Cardiac fibroblast (primary cell): Measurements from ENCODE around the gene AJUBA.
"Not testable (repeated sequence)": the region's sequence is repeated elsewhere in the genome, so short reads cannot be mapped to it uniquely, and the experiment has no call there.

Experiments
- DNase-seq, 2 donors: peaks; one replicate each; pipeline versions ENCODE4 v3.0.0 to v3.0.0-alpha.2; 2010; ENCODE audit warnings: low read depth in 2 of 2
- H3K4me3 ChIP-seq, 2 donors: replicated peaks in 1 of 2; 1 replicate in 1 of 2; 2 replicates in 1 of 2; pipeline ENCODE4 v1.5.1; 2011; ENCODE audit warnings: low read depth in 2 of 2, low read length in 2 of 2, mild to moderate bottlenecking in 2 of 2, moderate library complexity in 1 of 2
- TF ChIP-seq, protein P1 (sequence below): IDR thresholded peaks from one replicate; pipeline ENCODE4 v1.5.1; 2011; ENCODE audit warnings: low read depth, mild to moderate bottlenecking, low read length, inconsistent platforms

The AJUBA gene

DNA sequence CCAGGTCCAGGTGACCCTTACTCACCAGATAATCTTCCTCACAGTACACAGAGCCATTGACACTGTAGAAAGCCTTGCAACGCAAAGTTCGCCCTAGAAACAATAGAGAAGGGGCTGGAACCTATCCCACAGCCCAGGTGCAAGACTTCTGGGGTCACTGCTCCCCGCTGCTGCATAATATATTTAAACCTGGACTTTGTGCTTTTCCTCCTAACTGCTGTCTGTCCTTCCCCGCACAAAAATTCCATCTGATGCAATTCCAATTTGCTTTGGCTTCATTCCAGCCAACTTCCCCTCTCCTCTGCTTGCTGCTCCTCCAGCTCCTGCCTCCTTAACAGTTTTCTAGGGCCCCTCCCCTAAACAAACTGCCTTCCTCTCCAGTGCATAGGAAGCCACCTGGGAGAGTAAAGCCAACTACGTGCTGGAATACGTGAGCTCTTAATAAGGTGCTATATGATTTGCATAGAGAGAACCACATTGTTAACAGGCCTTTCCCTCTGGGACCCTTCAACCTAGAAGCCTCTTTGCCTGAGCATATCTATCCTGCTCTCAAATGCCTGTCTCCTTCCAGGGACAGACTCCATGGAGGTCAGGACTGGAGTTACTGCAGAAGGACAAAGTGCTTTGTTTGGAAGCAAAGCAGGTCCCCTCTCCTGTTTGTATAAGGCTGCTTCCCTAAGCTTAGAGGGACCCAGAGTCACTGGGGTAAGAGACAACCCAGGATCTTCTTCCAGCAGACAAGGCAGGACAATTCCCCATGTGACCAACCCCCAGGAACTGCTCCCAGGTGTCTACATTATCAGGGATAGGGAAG, 5.5 kb downstream of the AJUBA start:
- DNase-seq: peak; percentile 66 to 72
- no peak overlapping the region for H3K4me3 ChIP-seq
- TF ChIP-seq, protein P1, sequence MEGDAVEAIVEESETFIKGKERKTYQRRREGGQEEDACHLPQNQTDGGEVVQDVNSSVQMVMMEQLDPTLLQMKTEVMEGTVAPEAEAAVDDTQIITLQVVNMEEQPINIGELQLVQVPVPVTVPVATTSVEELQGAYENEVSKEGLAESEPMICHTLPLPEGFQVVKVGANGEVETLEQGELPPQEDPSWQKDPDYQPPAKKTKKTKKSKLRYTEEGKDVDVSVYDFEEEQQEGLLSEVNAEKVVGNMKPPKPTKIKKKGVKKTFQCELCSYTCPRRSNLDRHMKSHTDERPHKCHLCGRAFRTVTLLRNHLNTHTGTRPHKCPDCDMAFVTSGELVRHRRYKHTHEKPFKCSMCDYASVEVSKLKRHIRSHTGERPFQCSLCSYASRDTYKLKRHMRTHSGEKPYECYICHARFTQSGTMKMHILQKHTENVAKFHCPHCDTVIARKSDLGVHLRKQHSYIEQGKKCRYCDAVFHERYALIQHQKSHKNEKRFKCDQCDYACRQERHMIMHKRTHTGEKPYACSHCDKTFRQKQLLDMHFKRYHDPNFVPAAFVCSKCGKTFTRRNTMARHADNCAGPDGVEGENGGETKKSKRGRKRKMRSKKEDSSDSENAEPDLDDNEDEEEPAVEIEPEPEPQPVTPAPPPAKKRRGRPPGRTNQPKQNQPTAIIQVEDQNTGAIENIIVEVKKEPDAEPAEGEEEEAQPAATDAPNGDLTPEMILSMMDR: no peak

DNA sequence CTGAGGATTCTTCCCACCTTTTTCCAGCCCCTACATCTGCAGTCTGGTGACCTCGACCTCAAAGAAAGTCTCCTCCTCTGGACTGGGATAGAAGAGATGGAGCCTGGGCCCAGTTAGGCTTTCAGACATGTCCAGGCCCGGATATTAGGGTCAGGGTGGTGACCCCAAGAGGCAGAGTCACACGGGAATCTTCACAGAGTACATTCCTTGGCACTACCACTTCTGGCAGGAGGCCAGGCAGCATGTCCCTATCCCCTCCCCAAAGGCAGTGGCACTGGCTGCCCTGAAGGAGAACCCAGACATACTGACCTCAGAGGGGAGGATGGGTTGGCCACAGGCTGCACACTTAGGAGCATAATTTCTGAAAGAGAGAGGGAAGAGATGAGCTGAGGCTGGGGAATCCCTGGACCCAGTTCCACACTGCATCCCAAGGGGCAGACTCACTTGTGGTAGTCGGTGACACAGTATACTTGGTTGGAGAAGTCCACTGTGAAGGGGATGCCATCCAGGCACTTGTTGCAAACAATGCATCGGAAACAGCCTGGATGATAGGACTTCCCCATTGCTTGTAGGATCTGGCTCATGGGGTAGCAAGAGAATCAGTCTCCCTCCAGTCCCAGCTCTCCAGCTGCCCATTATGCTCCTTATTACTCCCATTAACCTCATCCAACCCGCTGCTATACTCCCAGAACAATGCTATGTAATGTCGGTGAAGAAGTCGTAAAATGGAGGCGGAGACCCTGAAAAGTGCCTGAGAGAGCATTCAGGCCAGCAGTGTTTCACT, 7.6 kb downstream of the AJUBA start:
- no peak overlapping the region for H3K4me3 ChIP-seq
- TF ChIP-seq, protein P1: no peak
- DNase-seq: peak; percentile 38 to 50

DNA sequence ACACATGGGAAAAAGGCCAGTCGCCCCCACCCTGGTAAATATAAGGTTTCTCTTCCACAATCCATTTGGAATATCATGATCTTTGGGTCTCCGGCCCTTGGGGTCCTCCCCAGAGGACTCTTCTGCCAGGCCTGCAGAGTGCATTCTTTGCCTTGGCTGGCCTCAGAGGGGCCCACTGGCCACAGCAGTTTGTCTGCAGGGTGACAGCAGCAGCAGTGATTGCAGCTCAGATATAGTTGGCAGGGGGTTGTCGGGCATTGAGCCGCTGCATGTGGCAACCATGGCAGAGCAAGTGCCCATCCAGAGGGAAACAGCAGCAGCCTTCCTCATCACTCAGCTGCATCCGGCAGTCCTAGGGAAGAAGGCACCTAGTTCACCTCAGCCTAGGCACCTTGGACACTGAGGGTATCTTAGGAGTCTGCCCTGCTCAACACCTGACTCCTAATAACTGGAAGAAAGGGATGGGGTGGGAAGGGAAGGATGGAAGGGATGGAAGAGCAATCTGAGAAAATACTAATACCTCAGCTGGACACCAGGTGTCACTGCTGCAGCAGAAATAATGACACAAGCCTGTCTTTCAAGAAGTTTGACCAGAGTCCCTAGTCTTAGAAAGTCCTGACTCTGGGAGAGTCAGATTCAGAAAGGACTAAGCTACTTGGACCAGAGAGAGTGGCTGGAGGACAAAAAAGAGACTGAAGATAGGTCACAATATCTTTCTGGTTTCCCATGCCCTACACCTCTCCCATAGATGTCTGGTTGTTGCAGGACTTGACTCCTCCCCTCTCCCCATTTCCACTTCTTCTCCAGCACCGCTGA, 8.9 kb downstream of the AJUBA start:
- peak; percentile 79 to 81 for DNase-seq
- no peak overlapping the region for H3K4me3 ChIP-seq
- TF ChIP-seq, protein P1: peak; percentile 70

DNA sequence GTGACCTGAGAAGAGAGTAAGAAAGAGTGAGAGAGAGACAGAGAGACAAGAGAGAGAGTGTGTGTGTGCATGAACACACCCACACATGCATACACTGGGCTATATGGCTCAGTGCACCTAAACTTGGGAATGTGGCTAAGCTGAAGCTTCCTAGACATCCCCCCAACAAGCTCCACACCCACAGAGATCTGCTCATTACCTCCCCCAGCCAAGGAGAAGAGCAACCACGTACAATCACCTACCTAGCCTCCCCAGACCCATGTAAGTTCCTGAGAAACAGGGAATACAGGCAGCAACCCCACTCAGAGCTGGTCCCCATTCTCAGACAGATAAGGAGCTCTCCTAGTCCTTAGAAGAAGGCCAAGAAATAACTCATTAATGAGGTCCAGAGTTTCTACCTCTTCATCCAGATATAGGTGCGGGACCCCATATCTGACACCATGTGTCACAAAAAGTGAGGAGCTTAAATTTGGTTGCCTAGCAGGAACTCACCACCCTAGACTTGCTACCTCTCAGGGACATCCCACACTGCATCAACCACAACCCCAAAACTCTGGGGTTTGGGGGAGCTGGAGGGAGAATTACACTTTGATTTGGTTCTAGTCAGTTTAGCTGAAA, 9.9 kb downstream of the AJUBA start:
- H3K4me3 ChIP-seq: no peak overlapping the region
- TF ChIP-seq, protein P1: no peak
- no peak for DNase-seq

DNA sequence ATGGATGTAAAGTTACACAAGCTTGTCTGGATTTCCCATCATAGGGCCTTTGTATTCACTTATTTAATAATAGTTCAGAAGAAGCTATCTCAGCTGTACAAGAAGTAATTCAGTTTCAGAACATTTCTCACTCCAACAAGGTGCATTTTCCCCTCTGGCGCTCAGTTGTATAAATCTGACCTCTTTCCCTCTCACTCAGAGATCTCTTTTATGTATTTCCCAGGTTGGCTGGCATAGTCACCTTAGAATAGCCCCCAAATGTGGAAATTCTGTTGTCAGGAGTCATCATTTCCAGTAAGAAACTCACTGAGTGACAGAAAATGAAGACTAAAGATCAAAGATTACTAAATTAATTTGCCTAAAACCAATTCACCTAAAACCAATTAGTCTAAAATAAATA, 11.2 kb downstream of the AJUBA start:
- TF ChIP-seq, protein P1: no peak
- no peak overlapping the region for H3K4me3 ChIP-seq
- DNase-seq: no peak

DNA sequence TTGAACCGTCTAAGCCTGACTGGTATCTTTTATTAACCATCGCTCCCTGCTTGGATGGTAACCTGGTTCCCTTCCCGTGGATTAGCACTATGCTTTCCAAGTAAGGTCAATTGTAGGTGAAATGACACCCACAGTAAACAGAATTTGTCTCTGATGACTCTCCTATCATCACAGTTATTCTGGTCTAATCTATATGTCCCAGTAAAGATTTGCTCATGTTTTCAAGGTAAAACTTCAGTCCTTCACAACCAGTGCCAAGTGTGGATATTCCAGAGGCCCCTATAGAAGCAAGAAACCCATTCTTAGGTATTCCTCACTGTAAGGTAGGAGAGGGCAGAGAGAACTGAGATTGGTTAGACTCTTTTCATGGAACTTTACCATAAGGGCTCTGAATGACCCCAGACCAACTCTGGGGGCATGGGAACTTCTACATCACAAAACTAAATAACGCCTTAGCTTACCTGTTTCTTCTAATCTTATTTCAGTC, 15.5 kb downstream of the AJUBA start:
- H3K4me3 ChIP-seq: no peak overlapping the region
- DNase-seq: no peak
- TF ChIP-seq, protein P1: no peak

DNA sequence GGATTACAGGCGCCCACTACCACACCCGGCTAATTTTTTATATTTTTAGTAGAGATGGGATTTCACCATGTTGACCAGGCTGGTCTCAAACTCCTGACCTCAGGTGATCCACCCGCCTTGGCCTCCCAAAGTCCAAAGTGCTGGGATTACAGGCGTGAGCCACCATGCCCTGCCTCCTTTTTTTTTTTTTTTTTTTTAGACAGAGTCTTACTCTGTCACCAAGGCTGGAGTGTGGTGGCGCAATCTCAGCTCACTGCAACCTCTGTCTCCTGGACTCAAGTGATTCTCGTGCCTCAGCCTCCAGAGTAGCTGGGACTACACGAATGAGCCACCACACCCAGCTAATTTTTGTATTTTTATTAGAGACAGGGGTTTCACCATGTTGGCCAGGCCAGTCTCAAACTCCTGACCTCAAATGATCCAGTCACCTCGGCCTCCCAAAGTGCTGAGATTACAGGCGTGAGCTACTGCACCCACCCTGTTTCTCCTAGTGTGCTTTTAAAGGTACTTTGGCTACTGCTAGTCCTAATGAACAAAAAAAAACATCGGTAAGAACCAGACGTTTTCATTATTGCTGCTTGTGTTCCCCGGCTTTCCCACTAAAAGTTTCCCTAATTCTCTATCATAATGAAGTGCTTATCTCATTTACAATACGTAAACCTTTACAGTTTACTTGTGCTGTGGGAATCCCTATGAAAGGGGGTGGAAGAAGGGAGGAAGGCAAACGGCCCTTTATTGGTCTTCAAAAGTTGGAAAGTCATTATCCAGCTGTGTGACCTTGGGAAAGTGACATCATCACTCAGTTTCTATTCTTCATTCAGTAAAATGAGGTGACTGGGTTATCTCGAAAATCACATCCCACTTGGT, 16.2 kb downstream of the AJUBA start:
- DNase-seq, H3K4me3 ChIP-seq: not testable (repeated sequence)
